ENCODE results near the gene DST. TPM values are rescaled to one million over a fixed set of nuclear protein-coding genes. Genes with fewer than 3 reads are reported as not detected.

The DST gene
- total RNA-seq, 1 donor from 2014 or later: 442 TPM

DNA sequence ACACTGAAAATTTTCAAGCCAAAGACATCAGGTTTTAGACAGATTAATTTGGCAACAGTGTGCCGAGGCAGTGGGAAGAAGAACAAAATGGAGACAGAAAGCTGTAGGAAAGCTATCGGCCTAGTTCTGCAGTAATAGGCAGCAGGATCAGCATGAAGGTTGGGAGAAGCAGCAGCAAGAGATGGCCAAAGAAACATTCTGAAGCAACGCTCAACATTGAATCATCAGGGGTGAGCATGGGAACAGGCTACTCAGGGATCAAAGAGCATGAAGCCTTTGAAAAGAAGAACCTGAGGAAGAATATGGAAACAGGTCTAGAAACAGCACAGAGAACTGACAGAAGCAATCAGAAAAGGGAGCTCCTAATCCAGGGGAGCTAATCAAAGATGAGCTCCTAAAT, 7.1 kb upstream of the DST start:
- no peak overlapping the region for H3K4me3 Mint-ChIP-seq (ENCODE audit: unreplicated experiment)
- no peaks in the 10 kb centered on the region for H3K9me3 Mint-ChIP-seq (ENCODE audit: unreplicated experiment)
- H3K4me2 ChIP-seq (ENCODE audit: low read length): no peak overlapping the region
- no peak overlapping the region for H2AFZ ChIP-seq (ENCODE audit: low read depth, low read length)
- DNase-seq (ENCODE audit: low read depth) (no peak), FAIRE-seq (no peak)
- H3K79me2 ChIP-seq (ENCODE audit: insufficient read depth, low read length): peaks cover 28% of the 10 kb centered on the region
- H3K36me3 Mint-ChIP-seq (ENCODE audit: low read depth, unreplicated experiment): peaks cover 11% of the 10 kb centered on the region
- peaks cover 37% of the 10 kb centered on the region for H3K36me3 ChIP-seq (ENCODE audit: insufficient read depth, low read length)
- H3K27me3 Mint-ChIP-seq (ENCODE audit: low read depth, unreplicated experiment): no peaks in the 10 kb centered on the region
- H3K4me3 ChIP-seq (ENCODE audit: insufficient read depth, low read depth, low read length): no peak overlapping the region
- no peaks in the 10 kb centered on the region for H3K9me3 ChIP-seq (ENCODE audit: insufficient read depth, low read depth, low read length)
- H3K27ac ChIP-seq (ENCODE audit: low read depth, low read length): peak overlapping the region; percentile 41
- H3K4me1 Mint-ChIP-seq (ENCODE audit: low read depth, unreplicated experiment): peaks cover 26% of the 10 kb centered on the region
- no peak overlapping the region for H3K27ac Mint-ChIP-seq (ENCODE audit: unreplicated experiment)
- TF ChIP-seq, protein P1, sequence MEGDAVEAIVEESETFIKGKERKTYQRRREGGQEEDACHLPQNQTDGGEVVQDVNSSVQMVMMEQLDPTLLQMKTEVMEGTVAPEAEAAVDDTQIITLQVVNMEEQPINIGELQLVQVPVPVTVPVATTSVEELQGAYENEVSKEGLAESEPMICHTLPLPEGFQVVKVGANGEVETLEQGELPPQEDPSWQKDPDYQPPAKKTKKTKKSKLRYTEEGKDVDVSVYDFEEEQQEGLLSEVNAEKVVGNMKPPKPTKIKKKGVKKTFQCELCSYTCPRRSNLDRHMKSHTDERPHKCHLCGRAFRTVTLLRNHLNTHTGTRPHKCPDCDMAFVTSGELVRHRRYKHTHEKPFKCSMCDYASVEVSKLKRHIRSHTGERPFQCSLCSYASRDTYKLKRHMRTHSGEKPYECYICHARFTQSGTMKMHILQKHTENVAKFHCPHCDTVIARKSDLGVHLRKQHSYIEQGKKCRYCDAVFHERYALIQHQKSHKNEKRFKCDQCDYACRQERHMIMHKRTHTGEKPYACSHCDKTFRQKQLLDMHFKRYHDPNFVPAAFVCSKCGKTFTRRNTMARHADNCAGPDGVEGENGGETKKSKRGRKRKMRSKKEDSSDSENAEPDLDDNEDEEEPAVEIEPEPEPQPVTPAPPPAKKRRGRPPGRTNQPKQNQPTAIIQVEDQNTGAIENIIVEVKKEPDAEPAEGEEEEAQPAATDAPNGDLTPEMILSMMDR (IDR thresholded peaks at IDR 0.05; ENCODE audit: insufficient read depth, low read depth, low read length): no peak
- TF ChIP-seq EZH2 (IDR thresholded peaks at IDR 0.05; ENCODE audit: insufficient read depth, low read length): no peak
- peaks cover 22% of the 10 kb centered on the region for H3K4me1 ChIP-seq (ENCODE audit: insufficient read depth, low read length)
- H3K27me3 ChIP-seq (ENCODE audit: insufficient read depth, low read length): no peaks in the 10 kb centered on the region
- H4K20me1 ChIP-seq (ENCODE audit: insufficient read depth, low read length): no peaks in the 10 kb centered on the region
- no peak overlapping the region for H3K9ac ChIP-seq (ENCODE audit: low read length)

DNA sequence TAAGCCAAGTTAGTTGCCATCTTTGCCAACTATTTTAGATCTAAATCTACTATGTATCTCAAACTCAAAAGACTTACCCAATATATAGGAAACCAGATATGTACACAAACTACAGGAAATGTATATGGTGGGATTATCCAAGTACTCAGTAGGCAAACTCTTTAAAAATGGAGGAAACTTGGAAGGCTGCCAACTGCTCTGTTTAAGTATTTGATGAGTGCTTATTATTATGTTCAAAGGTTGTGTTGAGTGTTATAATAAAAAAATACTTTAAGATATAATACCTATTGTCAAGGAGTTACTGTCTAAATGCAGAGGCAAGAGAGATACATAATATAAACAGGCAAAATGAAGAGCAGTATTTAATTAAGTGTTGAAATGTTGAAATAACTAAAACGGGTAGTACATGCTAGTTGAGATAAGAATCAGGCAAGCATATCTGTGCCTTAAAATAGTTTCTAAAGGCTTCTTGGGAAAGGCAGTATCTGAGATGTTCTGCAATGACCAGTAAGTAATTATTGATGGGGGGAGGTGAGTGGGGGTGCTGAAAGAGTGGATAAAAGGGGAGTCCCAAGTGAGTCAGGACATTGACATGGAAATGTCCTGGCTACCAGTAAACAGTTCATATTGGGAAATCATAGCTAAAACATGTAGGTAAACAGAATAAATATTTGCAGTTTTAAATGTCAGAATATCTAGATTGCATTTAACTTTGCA, 6.5 kb upstream of the DST start:
- TF ChIP-seq, protein P1 (IDR thresholded peaks at IDR 0.05; ENCODE audit: insufficient read depth, low read depth, low read length): no peak
- no peak for TF ChIP-seq EZH2 (IDR thresholded peaks at IDR 0.05; ENCODE audit: insufficient read depth, low read length)
- H3K27ac ChIP-seq (ENCODE audit: low read depth, low read length): no peak overlapping the region
- no peak overlapping the region for H3K4me3 Mint-ChIP-seq (ENCODE audit: unreplicated experiment)
- no peak overlapping the region for H3K27ac Mint-ChIP-seq (ENCODE audit: unreplicated experiment)
- no peak overlapping the region for H3K9ac ChIP-seq (ENCODE audit: low read length)
- no peaks in the 10 kb centered on the region for H3K27me3 ChIP-seq (ENCODE audit: insufficient read depth, low read length)
- H3K4me2 ChIP-seq (ENCODE audit: low read length): no peak overlapping the region
- peaks cover 14% of the 10 kb centered on the region for H3K36me3 Mint-ChIP-seq (ENCODE audit: low read depth, unreplicated experiment)
- H3K4me3 ChIP-seq (ENCODE audit: insufficient read depth, low read depth, low read length): no peak overlapping the region
- H3K4me1 ChIP-seq (ENCODE audit: insufficient read depth, low read length): peaks cover 22% of the 10 kb centered on the region
- peaks cover 28% of the 10 kb centered on the region for H3K79me2 ChIP-seq (ENCODE audit: insufficient read depth, low read length)
- H2AFZ ChIP-seq (ENCODE audit: low read depth, low read length): no peak overlapping the region
- no peak for DNase-seq (ENCODE audit: low read depth)
- no peaks in the 10 kb centered on the region for H3K27me3 Mint-ChIP-seq (ENCODE audit: low read depth, unreplicated experiment)
- FAIRE-seq: no peak
- no peaks in the 10 kb centered on the region for H3K9me3 Mint-ChIP-seq (ENCODE audit: unreplicated experiment)
- no peaks in the 10 kb centered on the region for H3K9me3 ChIP-seq (ENCODE audit: insufficient read depth, low read depth, low read length)
- H3K36me3 ChIP-seq (ENCODE audit: insufficient read depth, low read length): peaks cover 41% of the 10 kb centered on the region
- H3K4me1 Mint-ChIP-seq (ENCODE audit: low read depth, unreplicated experiment): peaks cover 26% of the 10 kb centered on the region
- no peaks in the 10 kb centered on the region for H4K20me1 ChIP-seq (ENCODE audit: insufficient read depth, low read length)

DNA sequence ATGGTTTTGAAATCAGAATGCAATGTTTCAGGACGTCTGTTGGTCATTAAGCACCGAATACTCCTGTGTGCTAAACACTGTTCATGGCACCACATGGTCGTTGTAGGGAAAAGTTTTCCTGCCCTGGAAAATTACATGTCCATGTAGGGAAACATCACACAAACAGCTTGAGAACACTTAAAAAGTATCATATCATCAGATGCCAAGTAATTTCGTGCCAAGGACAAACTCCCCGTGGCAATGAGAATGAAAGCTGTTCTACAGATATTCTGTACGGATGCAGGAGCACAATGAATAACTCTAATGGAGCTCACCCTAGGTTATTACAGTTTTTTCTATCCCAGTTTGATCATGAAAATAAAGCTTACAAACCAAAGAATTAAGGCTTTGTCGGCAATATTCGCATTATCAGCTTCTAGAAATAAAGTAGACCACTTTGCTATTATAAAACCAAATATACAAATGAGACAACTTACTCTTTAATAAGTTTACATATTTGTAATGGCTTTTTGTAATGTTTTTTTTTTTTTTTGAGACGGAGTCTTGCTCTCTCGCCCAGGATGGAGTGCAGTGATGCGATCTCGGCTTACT, 4.6 kb upstream of the DST start:
- peaks cover 30% of the 10 kb centered on the region for H3K4me1 ChIP-seq (ENCODE audit: insufficient read depth, low read length)
- peaks cover 30% of the 10 kb centered on the region for H3K4me1 Mint-ChIP-seq (ENCODE audit: low read depth, unreplicated experiment)
- no peaks in the 10 kb centered on the region for H3K27me3 ChIP-seq (ENCODE audit: insufficient read depth, low read length)
- no peak for DNase-seq (ENCODE audit: low read depth)
- H3K79me2 ChIP-seq (ENCODE audit: insufficient read depth, low read length): peaks cover 29% of the 10 kb centered on the region
- no peak overlapping the region for H3K4me3 Mint-ChIP-seq (ENCODE audit: unreplicated experiment)
- H3K36me3 ChIP-seq (ENCODE audit: insufficient read depth, low read length): peaks cover 42% of the 10 kb centered on the region
- H3K27ac Mint-ChIP-seq (ENCODE audit: unreplicated experiment): no peak overlapping the region
- no peak overlapping the region for H3K27ac ChIP-seq (ENCODE audit: low read depth, low read length)
- FAIRE-seq: no peak
- H4K20me1 ChIP-seq (ENCODE audit: insufficient read depth, low read length): no peaks in the 10 kb centered on the region
- H3K9ac ChIP-seq (ENCODE audit: low read length): no peak overlapping the region
- H2AFZ ChIP-seq (ENCODE audit: low read depth, low read length): no peak overlapping the region
- no peaks in the 10 kb centered on the region for H3K9me3 Mint-ChIP-seq (ENCODE audit: unreplicated experiment)
- H3K36me3 Mint-ChIP-seq (ENCODE audit: low read depth, unreplicated experiment): peaks cover 14% of the 10 kb centered on the region
- no peak overlapping the region for H3K4me3 ChIP-seq (ENCODE audit: insufficient read depth, low read depth, low read length)
- H3K9me3 ChIP-seq (ENCODE audit: insufficient read depth, low read depth, low read length): no peaks in the 10 kb centered on the region
- TF ChIP-seq, protein P1 (IDR thresholded peaks at IDR 0.05; ENCODE audit: insufficient read depth, low read depth, low read length): no peak
- H3K27me3 Mint-ChIP-seq (ENCODE audit: low read depth, unreplicated experiment): no peaks in the 10 kb centered on the region
- H3K4me2 ChIP-seq (ENCODE audit: low read length): no peak overlapping the region

Measured in astrocyte (in vitro differentiated cells and primary cell).